ENCODE data around the gene TMEM208.

TMEM208 gene

DNA sequence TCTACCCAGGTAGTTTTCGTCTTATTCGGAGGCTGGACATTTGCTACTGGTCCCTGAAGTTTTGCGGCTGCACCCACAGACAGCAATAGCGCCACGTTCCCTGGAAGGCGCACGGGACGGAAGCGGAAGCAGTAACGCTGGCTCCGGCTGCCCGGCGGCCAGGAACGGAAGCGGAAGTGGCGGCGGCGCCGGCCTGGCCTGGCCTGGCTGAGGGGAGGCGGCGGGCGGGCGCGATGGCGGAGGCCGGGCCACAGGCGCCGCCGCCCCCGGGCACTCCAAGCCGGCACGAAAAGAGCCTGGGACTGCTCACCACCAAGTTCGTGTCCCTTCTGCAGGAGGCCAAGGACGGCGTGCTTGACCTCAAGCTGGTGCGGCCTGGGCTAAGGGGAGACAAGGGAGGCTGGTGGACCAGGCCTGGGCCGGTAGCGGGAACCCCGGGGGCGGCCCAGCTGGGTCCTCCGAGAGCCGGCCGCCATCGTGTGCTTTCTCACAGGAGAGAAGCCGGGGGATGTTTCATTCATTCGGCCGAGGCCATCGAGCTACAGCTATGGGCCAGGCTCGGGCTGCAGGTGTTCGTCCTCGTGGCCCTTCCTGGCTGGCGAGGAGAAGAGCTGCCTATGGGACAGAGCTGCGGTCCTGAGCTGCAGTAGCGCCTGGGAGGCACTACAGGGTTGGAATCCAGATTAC is 34.8 kb upstream of the TMEM208 start, which contains the start of gene E2F4:
TSS of gene E2F4 (plus strand) at position 161 of the 687 bp plus-strand sequence. CDS start at position 234, 73 bp downstream.
- peak; percentile 64 for DNase-seq (ENCODE audit: low read depth)

DNA sequence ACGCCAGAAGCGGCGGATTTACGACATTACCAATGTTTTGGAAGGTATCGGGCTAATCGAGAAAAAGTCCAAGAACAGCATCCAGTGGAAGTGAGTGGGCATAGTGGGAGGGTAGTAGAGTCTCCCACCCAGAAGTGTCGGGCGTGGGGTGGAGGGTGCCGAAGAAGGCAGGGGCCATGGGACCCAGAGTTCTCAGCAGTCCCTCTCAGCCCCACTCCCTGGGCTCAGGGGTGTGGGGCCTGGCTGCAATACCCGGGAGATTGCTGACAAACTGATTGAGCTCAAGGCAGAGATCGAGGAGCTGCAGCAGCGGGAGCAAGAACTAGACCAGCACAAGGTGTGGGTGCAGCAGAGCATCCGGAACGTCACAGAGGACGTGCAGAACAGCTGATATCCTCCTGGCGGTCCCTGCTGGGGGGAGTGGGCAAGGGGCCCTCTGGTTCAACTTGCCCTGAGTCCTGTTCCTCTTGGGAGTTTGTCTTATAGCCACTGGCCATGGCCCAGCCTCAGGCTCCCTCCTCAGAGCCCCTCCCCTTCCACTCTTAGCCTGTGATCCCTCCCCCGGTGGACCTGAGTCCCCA is 34.1 kb upstream of the TMEM208 start:
- no peak for DNase-seq (ENCODE audit: low read depth)

DNA sequence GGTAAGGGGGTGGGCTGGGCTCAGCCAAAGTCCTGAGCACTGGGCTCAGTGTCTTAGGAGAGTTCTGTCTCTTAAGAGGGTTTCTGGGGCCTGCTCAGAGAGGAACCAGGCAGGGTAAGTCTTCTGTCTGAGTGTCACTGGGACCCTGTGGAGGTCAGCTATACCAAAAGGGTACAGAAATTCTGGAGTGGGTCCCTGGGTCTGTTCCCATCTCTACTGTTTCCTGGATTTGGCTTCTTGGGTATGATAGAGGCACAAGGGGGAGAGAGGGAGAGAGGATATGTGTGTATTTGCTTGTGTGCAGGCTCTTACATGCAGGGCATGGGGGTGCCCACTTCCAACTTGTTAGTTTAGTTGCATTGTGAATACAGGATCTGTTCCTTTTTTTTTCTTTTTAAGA is 33.4 kb upstream of the TMEM208 start:
- DNase-seq (ENCODE audit: low read depth), result no peak

- no peak for DNase-seq (ENCODE audit: low read depth)
Observed at GRCh38 chr16:67194260-67194659, 32.7 kb upstream of the TMEM208 start.

DNA sequence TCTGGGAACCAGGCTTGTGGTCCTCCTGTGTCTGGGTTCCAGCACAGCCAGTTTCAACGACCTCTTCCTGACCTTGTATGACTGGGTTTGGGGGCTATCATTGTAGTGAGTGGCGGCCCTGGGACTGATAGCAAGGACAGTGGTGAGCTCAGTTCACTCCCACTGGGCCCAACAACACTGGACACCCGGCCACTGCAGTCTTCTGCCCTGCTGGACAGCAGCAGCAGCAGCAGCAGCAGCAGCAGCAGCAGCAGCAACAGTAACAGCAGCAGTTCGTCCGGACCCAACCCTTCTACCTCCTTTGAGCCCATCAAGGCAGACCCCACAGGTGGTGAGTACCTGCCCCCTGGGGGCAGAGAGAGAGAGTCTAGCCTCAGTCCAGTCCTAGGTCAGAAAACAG is 31.3 kb upstream of the TMEM208 start:
- no peak for DNase-seq (ENCODE audit: low read depth)

- no peak for DNase-seq (ENCODE audit: low read depth)
Observed at GRCh38 chr16:67196881-67197280, 30.0 kb upstream of the TMEM208 start.

DNA sequence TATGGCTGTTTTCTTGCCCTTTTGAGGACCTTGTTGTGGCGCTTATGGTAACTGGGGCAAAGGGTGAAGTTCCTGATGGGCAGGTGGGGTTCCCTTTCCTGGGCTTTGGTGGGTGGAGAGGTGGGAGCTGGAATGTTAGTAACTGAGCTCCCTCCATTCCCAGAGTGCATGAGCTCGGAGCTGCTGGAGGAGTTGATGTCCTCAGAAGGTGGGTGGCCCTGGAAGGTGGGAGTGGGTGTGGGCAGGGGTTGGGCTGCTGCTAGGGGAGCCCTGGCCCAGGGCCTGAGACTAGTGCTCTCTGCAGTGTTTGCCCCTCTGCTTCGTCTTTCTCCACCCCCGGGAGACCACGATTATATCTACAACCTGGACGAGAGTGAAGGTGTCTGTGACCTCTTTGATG is 29.2 kb upstream of the TMEM208 start:
- DNase-seq (ENCODE audit: low read depth), result no peak

DNA sequence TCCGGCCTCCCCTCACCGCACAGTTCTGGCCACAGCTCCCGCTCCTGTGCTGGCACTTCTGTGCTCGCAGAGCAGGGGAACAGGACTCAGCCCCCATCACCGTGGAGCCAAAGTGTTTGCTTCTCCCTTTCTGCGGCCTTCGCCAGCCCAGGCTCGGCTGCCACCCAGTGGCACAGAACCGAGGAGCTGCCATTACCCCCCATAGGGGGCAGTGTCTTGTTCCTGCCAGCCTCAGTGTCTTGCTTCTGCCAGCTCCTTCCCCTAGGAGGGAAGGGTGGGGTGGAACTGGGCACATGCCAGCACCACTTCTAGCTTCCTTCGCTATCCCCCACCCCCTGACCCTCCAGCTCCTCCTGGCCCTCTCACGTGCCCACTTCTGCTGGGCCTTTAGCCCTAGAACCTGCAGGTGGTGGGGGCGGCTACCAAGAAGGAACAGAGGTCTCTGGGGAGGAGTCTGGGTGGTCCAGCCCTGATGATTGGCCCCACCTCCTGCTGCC is 28.6 kb upstream of the TMEM208 start:
- peak; percentile 61 for DNase-seq (ENCODE audit: low read depth)

GRCh38 chr16:67199011-67199807 is 27.7 kb upstream of the TMEM208 start, which contains the start of gene ELMO3:
TSS of gene ELMO3 (plus strand) at chr16:67199131. CDS start at chr16:67199327, 196 bp downstream.
- no peak for DNase-seq (ENCODE audit: low read depth)

GRCh38 chr16:67199808-67200198 is 27.1 kb upstream of the TMEM208 start:
- no peak for DNase-seq (ENCODE audit: low read depth)

- DNase-seq (ENCODE audit: low read depth), result no peak
Observed at GRCh38 chr16:67200491-67200890, 26.4 kb upstream of the TMEM208 start.

DNA sequence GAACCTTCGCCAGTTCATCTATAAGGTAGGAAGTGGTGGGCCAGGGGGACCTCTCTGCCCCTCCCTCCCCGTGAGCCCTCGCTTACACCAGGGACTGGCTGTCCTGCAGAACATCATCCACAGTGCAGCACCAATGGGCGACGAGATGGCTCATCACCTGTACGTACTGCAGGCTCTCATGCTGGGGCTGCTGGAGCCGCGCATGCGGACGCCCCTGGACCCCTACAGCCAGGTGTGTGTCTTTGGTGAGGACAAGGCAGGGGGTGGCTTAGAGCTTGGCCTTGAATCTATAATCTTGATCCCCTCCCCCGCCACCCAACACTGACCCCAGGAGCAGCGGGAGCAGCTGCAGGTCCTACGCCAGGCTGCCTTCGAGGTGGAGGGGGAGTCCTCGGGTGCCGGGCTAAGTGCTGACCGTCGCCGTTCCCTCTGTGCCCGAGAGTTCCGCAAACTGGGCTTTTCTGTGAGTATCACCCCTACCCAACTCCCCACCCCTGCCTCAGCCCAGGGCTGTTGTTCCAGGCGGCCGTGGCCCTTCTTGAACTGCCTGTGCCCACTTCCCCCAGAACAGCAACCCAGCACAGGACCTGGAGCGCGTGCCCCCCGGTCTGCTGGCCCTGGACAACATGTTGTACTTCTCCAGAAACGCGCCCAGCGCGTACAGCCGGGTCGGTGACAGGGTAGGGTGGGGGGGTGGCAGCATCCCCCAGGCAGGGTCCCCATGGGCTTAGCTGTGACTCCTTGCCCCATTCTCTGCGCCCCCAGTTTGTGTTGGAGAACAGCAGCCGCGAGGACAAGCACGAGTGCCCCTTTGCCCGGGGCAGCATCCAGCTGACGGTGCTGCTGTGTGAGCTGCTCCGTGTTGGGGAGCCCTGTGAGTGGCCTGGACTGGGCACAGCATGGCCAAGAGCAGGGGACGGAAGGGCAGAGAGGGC is 25.3 kb upstream of the TMEM208 start:
- no peak for DNase-seq (ENCODE audit: low read depth)

- DNase-seq (ENCODE audit: low read depth), result no peak
Observed at GRCh38 chr16:67202426-67202825, 24.5 kb upstream of the TMEM208 start.

DNA sequence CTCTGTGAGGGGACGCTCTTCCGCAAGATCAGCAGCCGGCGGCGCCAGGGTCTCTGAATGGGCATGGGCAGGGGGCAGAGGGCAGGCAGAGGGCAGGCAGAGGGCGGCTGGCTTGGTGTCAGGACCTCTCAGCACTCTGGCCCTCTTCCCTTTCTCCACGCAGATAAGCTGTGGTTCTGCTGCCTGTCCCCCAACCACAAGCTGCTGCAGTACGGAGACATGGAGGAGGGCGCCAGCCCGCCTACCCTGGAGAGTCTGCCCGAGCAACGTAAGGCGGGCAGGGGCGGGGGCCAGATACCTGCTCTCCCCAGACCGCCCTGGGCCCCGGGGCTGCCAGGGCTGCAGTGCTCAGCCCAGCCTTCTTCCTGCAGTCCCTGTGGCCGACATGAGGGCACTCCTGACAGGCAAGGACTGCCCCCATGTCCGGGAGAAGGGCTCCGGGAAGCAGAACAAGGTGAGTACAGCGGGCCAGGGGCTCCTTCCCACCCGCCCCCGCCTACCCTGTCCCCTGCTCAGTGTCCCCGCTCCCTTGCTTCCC is 23.9 kb upstream of the TMEM208 start:
- no peak for DNase-seq (ENCODE audit: low read depth)

DNA sequence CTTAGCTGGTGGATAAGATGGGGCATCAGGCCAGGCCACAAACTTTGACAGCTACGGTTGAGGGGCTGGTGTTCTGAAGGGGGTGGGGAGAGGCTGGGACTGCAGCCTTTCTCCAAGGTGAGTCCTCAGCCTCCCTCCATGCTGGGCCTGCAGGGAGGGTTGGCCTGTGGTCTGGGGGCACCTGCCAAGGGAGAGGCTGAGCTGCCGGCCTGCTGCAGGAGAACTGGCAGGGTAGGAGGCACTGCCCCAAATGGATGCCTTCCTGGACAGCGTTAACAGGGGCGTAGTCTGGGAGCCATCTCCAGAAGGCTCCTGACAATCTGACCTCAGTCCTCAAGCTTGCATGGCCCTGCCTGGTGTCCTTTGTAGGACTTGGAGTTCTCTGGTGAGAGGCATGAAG is 22.9 kb upstream of the TMEM208 start:
- no peak for DNase-seq (ENCODE audit: low read depth)

DNA sequence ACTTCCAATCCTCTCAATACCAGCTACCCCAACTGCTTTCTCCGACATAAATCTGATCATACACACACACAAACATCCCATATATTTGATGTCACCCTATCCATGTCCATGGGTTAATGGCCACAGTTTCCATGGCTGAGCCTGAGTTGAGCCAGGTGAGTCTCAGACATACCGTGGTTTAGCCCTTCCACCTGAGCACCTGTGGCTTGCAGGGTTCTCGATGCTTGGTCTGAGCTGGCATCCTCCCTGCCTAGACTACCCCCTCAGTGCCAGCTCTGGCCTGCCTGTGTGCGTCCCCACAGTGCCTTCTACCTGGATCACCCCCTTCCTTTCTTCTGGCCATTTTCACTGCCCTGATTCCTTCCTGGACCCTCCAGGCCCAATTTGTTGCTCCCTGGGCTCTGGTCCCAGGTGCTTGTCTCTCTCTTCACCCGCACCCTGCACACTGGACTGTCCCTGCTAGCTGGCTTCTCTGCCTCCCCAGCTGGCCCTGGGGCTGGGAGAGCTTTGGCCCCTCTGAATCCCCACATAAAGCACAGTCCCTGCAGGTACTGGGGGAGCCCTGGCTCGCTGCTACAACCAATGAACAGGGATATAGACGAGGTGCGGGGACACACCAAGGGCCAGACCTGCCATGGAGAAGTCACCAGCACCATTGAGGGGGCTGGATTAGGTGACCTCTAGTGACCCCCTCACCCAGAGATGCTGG is 20.6 kb upstream of the TMEM208 start:
- no peak for DNase-seq (ENCODE audit: low read depth)

DNA sequence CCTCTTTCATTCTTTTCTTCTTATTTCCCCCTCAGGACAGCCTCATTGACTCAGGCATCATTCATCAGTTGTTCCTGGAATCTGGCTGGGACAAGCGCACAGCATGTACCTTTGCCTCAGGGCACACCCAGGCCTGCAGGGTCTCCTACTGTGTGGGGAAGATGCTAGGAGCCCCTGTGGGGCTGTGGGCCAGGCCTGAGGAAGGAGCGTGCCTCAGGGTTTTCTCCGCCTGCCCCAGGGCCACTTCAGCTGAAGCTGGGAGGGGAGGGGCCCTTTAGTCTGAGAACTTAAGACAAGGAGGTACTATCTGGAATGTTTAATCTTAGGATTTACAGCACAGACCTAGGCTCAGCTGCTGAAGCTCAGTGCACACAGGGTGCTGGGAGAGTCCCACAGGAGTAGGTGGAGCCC is 20.1 kb upstream of the TMEM208 start:
- DNase-seq (ENCODE audit: low read depth), result no peak

GRCh38 chr16:67207249-67208091 is 19.5 kb upstream of the TMEM208 start:
- no peak for DNase-seq (ENCODE audit: low read depth)

DNA sequence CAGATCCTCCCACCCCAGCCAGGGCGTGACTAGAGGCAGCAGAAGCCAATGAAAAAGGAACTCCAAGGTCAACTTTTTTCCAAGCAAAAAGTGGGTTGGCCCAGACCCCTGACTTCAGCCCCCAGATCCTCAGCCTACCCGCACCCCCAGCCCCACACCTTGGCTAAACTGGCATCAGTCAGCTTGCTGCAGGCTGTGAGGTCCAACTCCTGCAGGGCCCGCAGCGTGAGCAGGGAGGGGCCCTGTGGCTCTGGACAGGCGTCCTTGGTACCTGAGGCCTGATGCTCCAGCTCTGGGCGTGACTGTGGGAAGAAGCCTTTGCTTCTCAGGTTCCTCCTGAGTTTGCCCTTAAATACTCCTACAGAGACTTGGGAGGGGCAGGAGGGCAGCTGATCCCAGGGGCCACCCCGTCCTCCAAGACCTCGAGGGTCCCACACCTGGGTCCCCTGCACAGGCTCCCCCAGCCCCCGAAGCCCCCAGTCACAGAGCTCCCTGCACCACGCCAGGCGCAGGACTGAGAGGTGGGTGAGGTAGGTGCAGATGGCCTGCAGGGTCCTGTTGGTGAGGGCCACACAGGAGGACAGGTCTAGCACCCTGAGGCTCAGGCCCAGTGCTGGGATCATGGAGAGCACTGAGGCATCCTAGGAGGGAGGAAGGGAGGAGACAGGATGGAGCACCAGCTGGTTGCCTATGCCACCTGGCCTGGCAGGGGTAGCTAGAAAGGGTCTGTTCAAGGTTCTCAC is 18.6 kb upstream of the TMEM208 start:
- DNase-seq (ENCODE audit: low read depth), result no peak

Measured in fibroblast of the conjunctiva (primary cell).